HG03108 (cell line): ENCODE data around the gene INO80D.
"Not testable (repeated sequence)": the region's sequence is repeated elsewhere in the genome, so short reads cannot be mapped to it uniquely, and the experiment has no call there.

Experiments
- ATAC-seq: cut with Tn5 transposase; IDR thresholded peaks from one replicate; pipeline ENCODE4 v1.9.1; 2021; ENCODE audit warnings: moderate library complexity; ENCODE audit not compliant: unreplicated experiment

Gene INO80D

GRCh38 chr2:206084870-206085741 is 868 bp downstream of the INO80D start:
- ATAC-seq: peak; percentile 21

- no peak for ATAC-seq
Observed at GRCh38 chr2:206084439-206084869, 1.5 kb downstream of the INO80D start.

GRCh38 chr2:206083602-206084438 is 2.2 kb downstream of the INO80D start:
- ATAC-seq: peak; percentile 26

- no peak for ATAC-seq
Observed at GRCh38 chr2:206082298-206082843, 3.6 kb downstream of the INO80D start.

- no peak for ATAC-seq
Observed at GRCh38 chr2:206080927-206081326, 5.0 kb downstream of the INO80D start.

- no peak for ATAC-seq
Observed at GRCh38 chr2:206079699-206080465, 6.1 kb downstream of the INO80D start.

- ATAC-seq: not testable (repeated sequence)
Observed at GRCh38 chr2:206077879-206078278, 8.1 kb downstream of the INO80D start.

- ATAC-seq: no peak
Observed at GRCh38 chr2:206075113-206075512, 10.9 kb downstream of the INO80D start.

- no peak for ATAC-seq
Observed at GRCh38 chr2:206071807-206072206, 14.2 kb downstream of the INO80D start.

- ATAC-seq: no peak
Observed at GRCh38 chr2:206069417-206069816, 16.6 kb downstream of the INO80D start.

- ATAC-seq: no peak
Observed at GRCh38 chr2:206068207-206068606, 17.8 kb downstream of the INO80D start.

- no peak for ATAC-seq
Observed at GRCh38 chr2:206064077-206064476, 21.9 kb downstream of the INO80D start.

GRCh38 chr2:206063635-206064034 is 22.3 kb downstream of the INO80D start:
- ATAC-seq: no peak

GRCh38 chr2:206062724-206063123 is 23.2 kb downstream of the INO80D start:
- ATAC-seq: no peak

GRCh38 chr2:206056286-206056685 is 29.7 kb downstream of the INO80D start:
- no peak for ATAC-seq

- no peak for ATAC-seq
Observed at GRCh38 chr2:206054952-206055351, 31.0 kb downstream of the INO80D start.

GRCh38 chr2:206051912-206052311 is 34.1 kb downstream of the INO80D start:
- ATAC-seq: no peak

GRCh38 chr2:206049392-206049791 is 36.6 kb downstream of the INO80D start:
- no peak for ATAC-seq

- ATAC-seq: no peak
Observed at GRCh38 chr2:206045251-206045650, 40.7 kb downstream of the INO80D start.

- no peak for ATAC-seq
Observed at GRCh38 chr2:206040525-206040924, 45.4 kb downstream of the INO80D start.

GRCh38 chr2:206035393-206035792 is 50.6 kb downstream of the INO80D start:
- ATAC-seq: not testable (repeated sequence)
